ENCODE results near the gene APH1A. TPM values are rescaled to one million over a fixed set of nuclear protein-coding genes. Genes with fewer than 3 reads are reported as not detected.
A peak's percentile ranks its signal among the peaks of the same experiment; 100 is the strongest.

APH1A gene
- total and polyA plus RNA-seq, 9 of the 15 experiments (the other 6 are each of a cell fraction or from before 2014, with no cell fraction given), result 5.6 to 123 (median 77.0) TPM

DNA sequence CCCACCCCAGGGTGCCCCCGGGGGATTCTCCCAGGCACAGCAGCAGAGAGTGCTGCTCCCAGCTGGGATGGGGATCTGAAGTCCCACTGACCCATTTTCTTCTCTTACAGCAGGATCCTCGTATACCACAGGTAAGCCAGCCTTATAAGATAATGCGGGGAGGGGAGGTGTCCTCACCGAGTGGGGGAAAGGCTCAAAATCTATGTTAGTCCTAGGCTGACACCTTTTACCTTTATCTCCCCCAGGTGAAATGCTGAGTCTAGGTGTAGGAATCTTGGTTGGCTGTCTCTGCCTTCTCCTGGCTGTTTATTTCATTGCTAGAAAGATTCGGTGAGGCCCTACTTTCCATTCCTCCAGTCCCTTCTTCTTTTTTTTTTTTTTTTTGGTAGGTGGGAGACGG lies 5.3 kb downstream of the APH1A start:
- TF ChIP-seq NR3C1 (CRISPR knock-in tag; IDR thresholded peaks at IDR 0.05) (no peak), POLR2A (conservative IDR thresholded peaks at IDR 0.05) (peak; percentile 49; the same call in 1 of the 2 replicates)
- Histone ChIP-seq H3K27ac (ENCODE audit: extremely low read depth, low read depth, low read length) (no peak overlapping the region), H3K27me3 (ENCODE audit: control insufficient read depth in 2 of 2, insufficient read depth in 2 of 2, low read length in 2 of 2) (no peaks in the 10 kb centered on the region; a peak in 1 of 5 replicates), H3K9me1 (ENCODE audit: control insufficient read depth, insufficient read depth, low read length) (no peaks in the 10 kb centered on the region), H3K9me3 (replicated peaks; ENCODE audit: control insufficient read depth, insufficient read depth, low read depth, low read length) (no peaks in the 10 kb centered on the region), H3K79me2 (ENCODE audit: control insufficient read depth, insufficient read depth, low read length) (peaks cover 18% of the 10 kb centered on the region), H3K36me3 (ENCODE audit: control insufficient read depth, insufficient read depth, low read length) (peaks cover 33% of the 10 kb centered on the region), H3K4me3 (no peak overlapping the region), H4K20me1 (replicated peaks; ENCODE audit: control insufficient read depth, insufficient read depth, low read length) (no peaks in the 10 kb centered on the region), H3K4me2 (ENCODE audit: insufficient read depth, low read length) (no peak overlapping the region), H3K9ac (ENCODE audit: insufficient read depth in 1 of 2, low read depth in 2 of 2, low read length in 2 of 2) (no peak overlapping the region), H3K4me1 (replicated peaks in 1 of 2; ENCODE audit: control insufficient read depth in 2 of 2, insufficient read depth in 2 of 2, low read length in 2 of 2) (peaks cover 16 to 20% of the 10 kb centered on the region in 2 experiments), H2AFZ (ENCODE audit: low read depth, low read length) (no peak overlapping the region)
- no peak for ATAC-seq
- ChIA-PET POLR2A (interaction anchor here (0.5 to 1.7 kb wide), 4 partner anchors 9 to 338 kb away, joined by 3 to 6 read pairs (median 4); partner anchors contain the start of gene C1orf54), CTCF (ENCODE audit: low intra/inter-chr PET ratio) (no interaction called here)
- no TSS peak for BruUV-seq (replicated peaks)
- no peak for FAIRE-seq
- intact Hi-C loops (cut with micrococcal nuclease), result no loop called here
- no peak for DNase-seq (ENCODE audit: extremely low read depth in 1 of 4, low spot score in 3 of 4)
- WGBS (ENCODE audit: insufficient coverage, low coverage, missing lambda C conversion rate), result 41% methylated on average over 5 of the region's 6 CpGs
- in situ Hi-C loops (cut with MboI), result no loop called here

DNA sequence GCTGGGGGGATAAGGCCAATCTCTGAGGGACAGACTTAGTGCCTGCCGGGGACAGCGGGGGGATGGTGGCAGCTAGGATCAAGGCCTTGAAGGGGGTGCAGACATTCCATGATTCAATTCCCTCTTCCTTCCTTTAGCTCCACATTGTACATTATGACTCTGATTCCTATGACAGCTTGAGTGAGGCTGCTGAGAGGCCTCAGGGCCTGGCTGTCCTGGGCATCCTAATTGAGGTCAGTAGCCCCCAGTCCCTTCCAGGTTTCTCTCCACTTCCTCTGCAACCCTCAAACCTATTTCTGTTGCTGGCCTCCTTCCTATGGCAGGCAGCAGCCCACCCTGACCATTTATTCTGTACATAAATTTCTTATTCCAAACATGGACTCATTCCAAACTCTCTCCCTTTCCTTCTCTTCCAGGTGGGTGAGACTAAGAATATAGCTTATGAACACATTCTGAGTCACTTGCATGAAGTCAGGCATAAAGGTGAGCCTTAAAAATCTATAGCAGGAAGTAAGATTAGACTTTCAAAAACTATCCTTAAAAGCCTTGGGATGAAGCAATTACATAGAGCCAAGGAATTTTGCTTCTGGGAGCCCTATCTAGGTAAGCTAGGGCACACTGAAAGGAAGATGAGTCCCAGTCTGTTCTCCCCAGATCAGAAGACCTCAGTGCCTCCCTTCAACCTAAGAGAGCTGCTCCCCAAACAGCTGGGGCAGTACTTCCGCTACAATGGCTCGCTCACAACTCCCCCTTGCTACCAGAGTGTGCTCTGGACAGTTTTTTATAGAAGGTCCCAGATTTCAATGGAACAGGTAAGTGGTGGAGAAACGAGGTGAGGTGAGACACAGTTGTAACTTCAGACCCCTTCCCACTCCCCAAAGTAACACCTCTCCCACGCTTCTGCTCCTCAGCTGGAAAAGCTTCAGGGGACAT lies 6.2 kb downstream of the APH1A start:
- intact Hi-C loops (cut with micrococcal nuclease) (no loop called here), in situ Hi-C loops (cut with MboI) (no loop called here)
- Histone ChIP-seq H3K4me3 (no peak overlapping the region), H2AFZ (ENCODE audit: low read depth, low read length) (no peak overlapping the region), H3K27me3 (ENCODE audit: control insufficient read depth in 2 of 2, insufficient read depth in 2 of 2, low read length in 2 of 2) (no peaks in the 10 kb centered on the region; a peak in 1 of 5 replicates), H3K9ac (ENCODE audit: insufficient read depth in 1 of 2, low read depth in 2 of 2, low read length in 2 of 2) (no peak overlapping the region), H3K9me1 (ENCODE audit: control insufficient read depth, insufficient read depth, low read length) (no peaks in the 10 kb centered on the region), H3K27ac (ENCODE audit: extremely low read depth, low read depth, low read length) (no peak overlapping the region), H3K9me3 (replicated peaks; ENCODE audit: control insufficient read depth, insufficient read depth, low read depth, low read length) (no peaks in the 10 kb centered on the region), H3K79me2 (ENCODE audit: control insufficient read depth, insufficient read depth, low read length) (peaks cover 9% of the 10 kb centered on the region), H3K36me3 (ENCODE audit: control insufficient read depth, insufficient read depth, low read length) (peaks cover 33% of the 10 kb centered on the region), H3K4me1 (replicated peaks in 1 of 2; ENCODE audit: control insufficient read depth in 2 of 2, insufficient read depth in 2 of 2, low read length in 2 of 2) (peaks cover 17 to 21% of the 10 kb centered on the region in 2 experiments; a peak in 4 of 5 replicates), H4K20me1 (replicated peaks; ENCODE audit: control insufficient read depth, insufficient read depth, low read length) (no peaks in the 10 kb centered on the region), H3K4me2 (ENCODE audit: insufficient read depth, low read length) (no peak overlapping the region)
- FAIRE-seq (no peak), DNase-seq (ENCODE audit: extremely low read depth in 1 of 4, low spot score in 3 of 4) (peak in 1 of 4 experiments; percentile 37), ATAC-seq (peak; percentile 60)
- POLR2A ChIA-PET, result interaction anchor here (0.5 to 1.7 kb wide), 7 partner anchors 10 to 337 kb away, joined by 3 to 6 read pairs (median 3); partner anchors contain the start of gene C1orf54
- BruUV-seq (replicated peaks), result no TSS peak
- WGBS (ENCODE audit: insufficient coverage, low coverage, missing lambda C conversion rate), result 49% methylated on average over 6 of the region's 6 CpGs
- CTCF ChIA-PET (ENCODE audit: low intra/inter-chr PET ratio), result interaction anchor here (0.6 kb wide), 1 partner anchor 9 kb away, joined by 3 read pairs; no protein-coding TSS in a partner anchor
- TF ChIP-seq XRCC3 (IDR thresholded peaks at IDR 0.05), result no peak
- no peak for TF ChIP-seq NR2C2 (CRISPR knock-in tag; IDR thresholded peaks at IDR 0.05)
- no peak for TF ChIP-seq NR2C2 (tag; IDR thresholded peaks at IDR 0.05)
- TF ChIP-seq ZNF384 (IDR thresholded peaks at IDR 0.05; ENCODE audit: low read depth, low read length), result peak; percentile 16; the same call in 1 of the 2 replicates
- TF ChIP-seq WHSC1 (IDR thresholded peaks at IDR 0.05; ENCODE audit: low read length), result no peak
- TF ChIP-seq, protein P1, sequence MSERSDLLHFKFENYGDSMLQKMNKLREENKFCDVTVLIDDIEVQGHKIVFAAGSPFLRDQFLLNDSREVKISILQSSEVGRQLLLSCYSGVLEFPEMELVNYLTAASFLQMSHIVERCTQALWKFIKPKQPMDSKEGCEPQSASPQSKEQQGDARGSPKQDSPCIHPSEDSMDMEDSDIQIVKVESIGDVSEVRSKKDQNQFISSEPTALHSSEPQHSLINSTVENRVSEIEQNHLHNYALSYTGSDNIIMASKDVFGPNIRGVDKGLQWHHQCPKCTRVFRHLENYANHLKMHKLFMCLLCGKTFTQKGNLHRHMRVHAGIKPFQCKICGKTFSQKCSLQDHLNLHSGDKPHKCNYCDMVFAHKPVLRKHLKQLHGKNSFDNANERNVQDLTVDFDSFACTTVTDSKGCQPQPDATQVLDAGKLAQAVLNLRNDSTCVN (CRISPR knock-in tag; IDR thresholded peaks at IDR 0.05), result no peak
- TF ChIP-seq RAD51 (IDR thresholded peaks at IDR 0.05; ENCODE audit: borderline replicate concordance, low read depth), result no peak
- TF ChIP-seq SP1 (CRISPR knock-in tag; IDR thresholded peaks at IDR 0.05), result no peak
- TF ChIP-seq MIER1 (IDR thresholded peaks at IDR 0.05; ENCODE audit: low read depth), result no peak
- TF ChIP-seq, protein P2, sequence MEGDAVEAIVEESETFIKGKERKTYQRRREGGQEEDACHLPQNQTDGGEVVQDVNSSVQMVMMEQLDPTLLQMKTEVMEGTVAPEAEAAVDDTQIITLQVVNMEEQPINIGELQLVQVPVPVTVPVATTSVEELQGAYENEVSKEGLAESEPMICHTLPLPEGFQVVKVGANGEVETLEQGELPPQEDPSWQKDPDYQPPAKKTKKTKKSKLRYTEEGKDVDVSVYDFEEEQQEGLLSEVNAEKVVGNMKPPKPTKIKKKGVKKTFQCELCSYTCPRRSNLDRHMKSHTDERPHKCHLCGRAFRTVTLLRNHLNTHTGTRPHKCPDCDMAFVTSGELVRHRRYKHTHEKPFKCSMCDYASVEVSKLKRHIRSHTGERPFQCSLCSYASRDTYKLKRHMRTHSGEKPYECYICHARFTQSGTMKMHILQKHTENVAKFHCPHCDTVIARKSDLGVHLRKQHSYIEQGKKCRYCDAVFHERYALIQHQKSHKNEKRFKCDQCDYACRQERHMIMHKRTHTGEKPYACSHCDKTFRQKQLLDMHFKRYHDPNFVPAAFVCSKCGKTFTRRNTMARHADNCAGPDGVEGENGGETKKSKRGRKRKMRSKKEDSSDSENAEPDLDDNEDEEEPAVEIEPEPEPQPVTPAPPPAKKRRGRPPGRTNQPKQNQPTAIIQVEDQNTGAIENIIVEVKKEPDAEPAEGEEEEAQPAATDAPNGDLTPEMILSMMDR (IDR thresholded peaks at IDR 0.05 in 2 of 3, conservative IDR thresholded peaks at IDR 0.05 in 1 of 3; ENCODE audit: insufficient read depth in 2 of 3, low read depth in 1 of 3, low read length in 3 of 3), result peak in 2 of 3 experiments; percentile 20 to 28; a peak in 2 of 6 replicates

Measured in K562 (cell line).